Fibroblast of lung (primary cell): ENCODE results near the gene IL17RA. TPM values are rescaled to one million over a fixed set of nuclear protein-coding genes. Genes with fewer than 3 reads are reported as not detected.
A peak's percentile ranks its signal among the peaks of the same experiment; 100 is the strongest.

Experiments
- DNase-seq, 2 donors: peaks; one replicate each; pipeline versions ENCODE4 v3.0.0 to v3.0.0-alpha.2; 2010; ENCODE audit warnings: low read depth in 2 of 2
- H2AFZ ChIP-seq: 2 replicates; pipeline ENCODE4 v1.5.1; 2012; ENCODE audit warnings: low read length, control low read depth, inconsistent platforms
- H3K27ac ChIP-seq: 2 replicates; pipeline ENCODE4 v1.5.1; 2011; ENCODE audit warnings: low read length, control low read depth; ENCODE audit not compliant: insufficient read depth
- H3K27me3 ChIP-seq: 2 replicates; pipeline ENCODE4 v1.5.1; 2011; ENCODE audit warnings: mild to moderate bottlenecking, low read length; ENCODE audit not compliant: control insufficient read depth, insufficient read depth
- H3K36me3 ChIP-seq: 2 replicates; pipeline ENCODE4 v1.5.1; 2011; ENCODE audit warnings: low read length; ENCODE audit not compliant: control insufficient read depth, insufficient read depth
- H3K4me1 ChIP-seq: 2 replicates; pipeline ENCODE4 v1.5.1; 2011; ENCODE audit warnings: low read length; ENCODE audit not compliant: control insufficient read depth, insufficient read depth; ENCODE audit errors: extremely low read depth
- H3K4me2 ChIP-seq: 2 replicates; pipeline ENCODE4 v1.5.1; 2011; ENCODE audit warnings: low read length, control low read depth; ENCODE audit not compliant: insufficient read depth; ENCODE audit errors: extremely low read depth
- H3K4me3 ChIP-seq, 4 experiments: fragments of 200-600 bp in 1 of 4; sonication (generic) in 1 of 4; replicated peaks in 1 of 4; 2 replicates each; pipeline ENCODE4 v1.5.1; 2011 to 2016; ENCODE audit warnings: low read length in 4 of 4, low read depth in 3 of 4, mild to moderate bottlenecking in 3 of 4, control low read depth in 2 of 4, inconsistent platforms in 1 of 4, mixed read lengths in 1 of 4; ENCODE audit not compliant: insufficient read depth in 1 of 4; ENCODE audit errors: control extremely low read depth in 1 of 4
- H3K79me2 ChIP-seq: 2 replicates; pipeline ENCODE4 v1.5.1; 2012; ENCODE audit warnings: mild to moderate bottlenecking, low read length, inconsistent platforms; ENCODE audit not compliant: control insufficient read depth, insufficient read depth
- H3K9ac ChIP-seq: 2 replicates; pipeline ENCODE4 v1.5.1; 2011; ENCODE audit warnings: mild to moderate bottlenecking, low read length, control low read depth; ENCODE audit not compliant: insufficient read depth
- H3K9me3 ChIP-seq: 2 replicates; pipeline ENCODE4 v1.5.1; 2012; ENCODE audit warnings: low read depth, low read length; ENCODE audit not compliant: control insufficient read depth, insufficient read depth
- H4K20me1 ChIP-seq: 2 replicates; pipeline ENCODE4 v1.5.1; 2011; ENCODE audit warnings: low read length; ENCODE audit not compliant: control insufficient read depth, insufficient read depth; ENCODE audit errors: extremely low read depth
- CTCF ChIP-seq, 2 donors: IDR thresholded peaks in 1 of 2; conservative IDR thresholded peaks in 1 of 2; 1 replicate in 1 of 2; 2 replicates in 1 of 2; pipeline ENCODE4 v1.5.1; 2011 to 2012; ENCODE audit warnings: low read length in 2 of 2, control low read depth in 1 of 2, inconsistent platforms in 1 of 2, low read depth in 1 of 2, mild to moderate bottlenecking in 1 of 2
- EZH2 ChIP-seq: IDR thresholded peaks from 2 replicates; pipeline ENCODE4 v1.5.1; 2012; ENCODE audit warnings: low read length, control low read depth, mild to moderate bottlenecking; ENCODE audit errors: missing control alignments
- polyA plus RNA-seq, 2 donors: library from polyadenylated mRNA; depleted of rRNA in 1 of 2; stranded (reverse) in 1 of 2; unstranded in 1 of 2; fragments of >200 nt; gene quantifications; 2 replicates each; pipeline ENCODE4 v1.2.1, GENCODE V29; 2011 to 2012; ENCODE audit warnings: missing spikeins in 1 of 2
- total RNA-seq: library from RNA; depleted of rRNA; stranded (reverse); fragments of >200 nt; gene quantifications from 2 replicates; pipeline ENCODE4 v1.2.1, GENCODE V29; 2014

The IL17RA gene
- total and polyA plus RNA-seq, 2 donors (not counting 1 experiment from before 2014, with no cell fraction given): 5.3 to 7.1 TPM

DNA sequence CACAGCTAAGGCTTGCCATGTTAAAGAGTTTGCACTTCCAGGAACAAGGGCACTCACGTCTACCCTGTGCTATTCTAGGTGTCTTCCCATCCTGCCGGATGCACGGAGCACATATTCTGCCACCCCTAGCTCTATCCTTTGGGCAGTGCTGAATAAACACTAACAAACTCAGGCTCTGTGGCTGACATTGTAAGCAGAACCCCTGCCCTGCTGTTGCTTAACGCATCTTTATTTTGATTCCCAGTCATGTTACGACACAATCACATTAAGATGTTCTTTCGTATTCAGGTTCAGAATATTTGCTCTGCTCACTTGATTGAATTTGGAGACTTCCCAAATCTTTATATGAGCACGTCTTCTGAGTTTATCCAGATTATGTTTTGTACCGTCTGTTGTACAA is 77.9 kb downstream of the IL17RA start:
- no peaks in the 10 kb centered on the region for H3K9me3 ChIP-seq
- H3K79me2 ChIP-seq: peaks cover 1% of the 10 kb centered on the region
- no peaks in the 10 kb centered on the region for H4K20me1 ChIP-seq
- H3K4me3 ChIP-seq: no peak overlapping the region
- H3K9ac ChIP-seq: no peak overlapping the region
- no peak overlapping the region for H3K27ac ChIP-seq
- H3K36me3 ChIP-seq: no peaks in the 10 kb centered on the region
- no peaks in the 10 kb centered on the region for H3K27me3 ChIP-seq
- TF ChIP-seq CTCF (conservative IDR thresholded peaks at IDR 0.05 in 1 of 2, IDR thresholded peaks at IDR 0.05 in 1 of 2; ENCODE audit: low read depth in 1 of 2, low read length in 2 of 2): no peak
- no peak for TF ChIP-seq EZH2
- H3K4me1 ChIP-seq: peaks cover 6% of the 10 kb centered on the region
- no peak overlapping the region for H2AFZ ChIP-seq
- H3K4me2 ChIP-seq: no peak overlapping the region
- no peak for DNase-seq

DNA sequence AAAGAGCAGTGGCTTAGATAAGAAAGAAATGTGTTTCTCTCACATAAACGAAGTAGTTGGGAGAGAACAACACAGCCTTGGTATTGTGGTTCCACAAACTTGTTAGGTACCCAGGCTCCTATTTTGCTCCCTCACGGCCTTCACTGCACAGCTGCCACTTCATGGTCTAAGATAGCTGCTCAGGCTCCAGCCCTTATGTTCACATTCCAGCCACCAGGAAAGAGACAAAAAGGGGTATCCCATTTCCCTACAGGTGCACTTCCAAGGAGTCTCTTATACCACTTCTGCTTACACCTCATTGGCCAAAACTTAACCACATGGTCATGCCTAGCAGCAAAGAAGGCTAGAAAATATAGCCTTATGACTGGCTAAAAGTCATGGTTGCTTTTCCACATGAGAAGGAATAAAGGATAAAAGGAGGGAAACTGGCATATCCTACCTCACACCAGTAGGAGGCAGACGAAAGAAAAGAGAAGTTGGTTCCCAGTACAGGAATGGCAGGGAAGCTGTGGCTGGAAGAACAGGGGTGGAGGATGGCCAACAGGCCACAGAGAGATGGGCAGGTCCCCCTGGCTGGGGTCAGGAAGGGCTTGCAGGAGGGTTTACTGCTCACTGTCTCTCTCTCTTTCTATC is 79.7 kb downstream of the IL17RA start:
- peak; percentile 7 to 21 for TF ChIP-seq CTCF (conservative IDR thresholded peaks at IDR 0.05 in 1 of 2, IDR thresholded peaks at IDR 0.05 in 1 of 2; ENCODE audit: low read depth in 1 of 2, low read length in 2 of 2)
- no peak for TF ChIP-seq EZH2
- H3K9me3 ChIP-seq: no peaks in the 10 kb centered on the region
- H3K9ac ChIP-seq: no peak overlapping the region
- H4K20me1 ChIP-seq: no peaks in the 10 kb centered on the region
- no peak overlapping the region for H3K27ac ChIP-seq
- H2AFZ ChIP-seq: no peak overlapping the region
- no peak overlapping the region for H3K4me2 ChIP-seq
- H3K4me1 ChIP-seq: peaks cover 6% of the 10 kb centered on the region
- DNase-seq: no peak
- no peaks in the 10 kb centered on the region for H3K79me2 ChIP-seq
- no peaks in the 10 kb centered on the region for H3K27me3 ChIP-seq
- no peak overlapping the region for H3K4me3 ChIP-seq
- H3K36me3 ChIP-seq: no peaks in the 10 kb centered on the region

Other genes starting within 250 kb of the IL17RA start
- not detected in 2 replicates for gene GAB4, start 76.8 kb upstream of the IL17RA start, total RNA-seq
- not detected in 2 replicates for gene GAB4, start 76.8 kb upstream of the IL17RA start, polyA plus RNA-seq
- gene TMEM121B, start 36.4 kb downstream of the IL17RA start, total RNA-seq: under 0.01 TPM in 1 of 2 replicates, not detected in the other
- 0.05 and 0.10 TPM in 2 replicates for gene TMEM121B, start 36.4 kb downstream of the IL17RA start, polyA plus RNA-seq
- 16.2 and 17.7 TPM in 2 replicates for gene HDHD5, start 74.3 kb downstream of the IL17RA start, total RNA-seq
- 19.7 and 20.9 TPM in 2 replicates for gene HDHD5, start 74.3 kb downstream of the IL17RA start, polyA plus RNA-seq
- 21.8 and 32.0 TPM in 2 replicates for gene ADA2, start 134.4 kb downstream of the IL17RA start, total RNA-seq
- 8.6 and 16.3 TPM in 2 replicates for gene ADA2, start 134.4 kb downstream of the IL17RA start, polyA plus RNA-seq